Stimulated activated CD8-positive, alpha-beta memory T cell treated with anti-CD3 and anti-CD28 coated beads, Interleukin-12 subunit alpha, Interleukin-12 subunit beta, amount 100 ng/mL, for 24 hours (primary cell): ENCODE data around the gene ZNF367.

Experiments used
- DNase-seq: peaks from one replicate; pipeline ENCODE4 v3.0.0-alpha.2; 2020; ENCODE audit errors: extremely low read depth

Gene ZNF367

DNA sequence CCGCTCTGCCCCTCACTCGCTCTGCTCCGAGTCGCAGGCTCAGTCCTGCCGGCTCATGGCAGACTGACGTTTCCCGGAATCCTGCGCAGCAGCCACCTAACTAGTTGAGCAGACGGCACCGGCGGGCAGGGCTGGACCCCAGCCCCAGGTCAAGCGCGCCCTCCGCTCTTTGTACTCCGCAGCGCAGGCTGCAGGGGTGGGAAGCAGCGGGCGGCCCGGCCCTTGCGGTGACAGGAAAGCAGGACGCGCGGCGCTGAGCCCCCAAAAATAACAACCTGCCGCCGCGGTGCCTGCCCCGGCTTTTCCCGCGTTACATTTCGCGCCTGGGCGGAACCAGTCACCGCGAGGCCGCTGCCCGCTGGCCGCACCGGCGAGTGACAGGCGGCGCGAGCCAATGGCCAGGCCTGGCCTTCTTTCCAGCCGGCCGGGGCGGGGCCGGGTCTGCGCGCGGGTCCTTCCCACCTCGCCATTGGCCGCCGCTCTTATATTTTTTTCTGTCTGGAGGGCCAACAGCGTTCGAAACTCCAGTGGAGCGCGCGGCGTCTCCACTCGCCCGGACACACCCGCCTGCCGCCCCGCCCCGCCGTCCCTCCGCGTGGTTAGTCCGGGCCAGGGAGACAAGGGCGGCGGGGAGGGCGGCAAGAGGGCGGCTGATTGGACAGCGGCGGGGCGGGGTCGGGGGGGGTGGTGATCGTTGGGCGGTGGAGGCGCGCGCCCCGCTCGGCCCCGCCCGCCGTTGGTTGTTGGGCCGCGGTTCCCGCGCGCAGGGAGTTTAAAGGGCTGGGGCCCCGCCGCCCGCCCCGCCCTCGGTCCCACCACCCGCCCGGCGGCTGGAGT, at the start of gene ZNF367:
Gene ZNF367, minus strand, starts transcription at position 288 of the 837 bp plus-strand sequence. CDS start 338 bp downstream, outside the sequence.
- DNase-seq: peak; percentile 88

DNA sequence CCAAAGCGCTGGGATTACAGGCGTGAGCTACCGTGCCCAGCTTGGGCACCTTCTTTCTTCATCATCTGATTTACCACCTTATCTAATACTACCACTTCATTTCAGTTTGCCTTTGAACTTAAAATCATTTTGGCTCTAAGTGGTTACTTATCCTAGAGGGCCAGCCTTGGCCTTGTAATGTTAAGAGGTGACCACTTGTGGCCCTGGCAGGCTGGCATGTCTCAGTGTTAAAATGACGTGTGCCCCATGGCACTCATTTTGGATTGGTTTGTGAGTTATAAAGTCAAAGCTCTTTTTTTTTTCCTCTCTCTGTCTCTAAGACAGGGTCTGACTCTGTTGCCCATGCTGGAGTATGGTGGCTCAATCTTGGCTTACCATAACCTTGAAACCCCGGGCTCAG, 49.6 kb upstream of the ZNF367 start:
- no peak for DNase-seq

DNA sequence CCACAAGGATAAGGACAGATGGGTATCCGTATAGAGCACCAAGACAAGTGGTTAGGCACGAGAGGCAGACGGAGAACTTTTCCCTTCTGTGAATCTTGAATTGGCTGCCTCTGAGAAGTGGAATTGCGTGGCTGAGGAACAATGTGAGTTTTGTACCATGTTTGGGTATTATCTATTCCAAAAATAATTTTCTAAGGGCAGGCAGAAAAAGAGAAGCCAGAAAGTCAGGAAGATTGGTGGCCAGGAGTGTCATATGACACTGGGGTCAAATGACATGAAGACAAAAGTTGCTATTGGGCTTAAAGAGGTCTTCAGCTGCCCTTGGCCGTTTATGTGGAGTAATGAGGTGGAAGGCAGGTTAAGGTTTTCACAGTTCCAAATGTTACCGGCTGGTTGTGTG, 46.3 kb upstream of the ZNF367 start:
- no peak for DNase-seq

DNA sequence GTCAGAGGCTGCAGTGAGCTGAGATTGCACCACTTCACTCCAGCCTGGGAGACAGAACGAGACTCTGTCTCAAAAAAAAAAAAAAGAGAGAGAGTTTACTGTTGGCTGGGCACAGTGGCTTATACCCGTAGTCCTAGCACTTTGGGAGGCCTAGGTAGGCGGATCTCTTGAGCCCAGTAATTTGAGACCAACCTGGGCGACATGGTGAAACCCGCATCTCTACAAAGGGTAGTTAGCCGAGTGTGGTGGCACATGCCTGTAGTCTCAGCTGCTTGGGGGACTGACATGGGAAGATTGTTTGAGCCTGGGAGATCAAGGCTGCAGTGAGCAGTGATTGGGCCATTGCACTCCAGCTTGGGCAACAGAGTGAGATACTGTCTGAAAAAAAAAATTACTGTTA, 44.4 kb upstream of the ZNF367 start:
- DNase-seq: no peak

DNA sequence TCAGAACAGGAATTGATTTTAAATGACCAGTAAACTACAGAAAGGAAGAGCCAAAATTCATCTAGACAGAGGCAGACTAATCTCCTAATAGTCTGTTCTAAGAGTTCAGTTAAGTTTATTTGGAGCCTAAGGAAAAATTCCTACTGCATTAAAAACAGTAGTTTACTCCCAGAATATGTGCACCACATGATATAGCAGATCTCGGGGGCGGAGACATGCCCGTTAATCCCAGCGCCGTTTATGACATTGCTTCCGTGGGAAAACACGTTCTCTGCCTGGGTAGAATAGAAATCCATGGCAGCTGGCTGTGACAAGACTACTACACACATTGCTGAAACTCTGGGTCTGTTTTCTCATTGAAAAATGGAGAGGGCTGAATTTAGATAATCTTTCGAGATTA, 43.2 kb upstream of the ZNF367 start:
- no peak for DNase-seq

DNA sequence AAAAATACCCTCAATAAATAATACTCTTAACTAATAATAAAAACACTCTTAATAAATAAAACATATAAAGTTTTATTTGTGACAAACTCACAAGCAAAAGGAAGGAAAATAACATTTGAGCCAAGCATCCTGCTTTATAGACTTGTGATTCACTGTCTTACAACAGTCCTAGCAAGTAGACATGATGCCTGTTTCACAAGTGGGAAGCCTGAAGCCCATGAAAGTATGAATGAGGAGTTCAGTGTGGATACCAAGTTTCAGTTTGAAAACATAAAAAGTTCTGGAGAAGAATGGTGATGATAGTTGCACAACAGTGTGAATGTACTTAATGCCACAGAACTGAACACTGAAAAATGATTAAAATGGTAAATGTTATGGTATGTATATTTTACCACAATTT, 42.7 kb upstream of the ZNF367 start:
- DNase-seq: no peak

DNA sequence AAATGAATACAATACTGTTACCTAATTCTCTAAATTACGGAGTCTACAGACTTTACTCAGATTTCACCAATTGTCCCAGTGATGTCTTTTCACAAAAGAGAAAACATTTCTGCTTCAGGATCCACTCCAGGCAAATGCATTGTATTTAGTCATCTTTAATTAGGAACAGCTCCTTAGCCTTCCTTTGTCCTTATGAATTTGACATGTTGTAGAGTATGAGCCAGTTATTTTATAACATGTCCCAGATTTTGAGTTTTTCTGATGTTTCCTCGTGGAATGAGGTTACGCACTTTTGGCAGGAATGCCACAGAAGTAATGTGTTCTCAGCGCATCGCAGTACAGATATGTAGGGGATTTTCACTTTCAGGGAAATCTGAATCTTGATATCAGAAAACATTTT, 42.3 kb upstream of the ZNF367 start:
- no peak for DNase-seq

DNA sequence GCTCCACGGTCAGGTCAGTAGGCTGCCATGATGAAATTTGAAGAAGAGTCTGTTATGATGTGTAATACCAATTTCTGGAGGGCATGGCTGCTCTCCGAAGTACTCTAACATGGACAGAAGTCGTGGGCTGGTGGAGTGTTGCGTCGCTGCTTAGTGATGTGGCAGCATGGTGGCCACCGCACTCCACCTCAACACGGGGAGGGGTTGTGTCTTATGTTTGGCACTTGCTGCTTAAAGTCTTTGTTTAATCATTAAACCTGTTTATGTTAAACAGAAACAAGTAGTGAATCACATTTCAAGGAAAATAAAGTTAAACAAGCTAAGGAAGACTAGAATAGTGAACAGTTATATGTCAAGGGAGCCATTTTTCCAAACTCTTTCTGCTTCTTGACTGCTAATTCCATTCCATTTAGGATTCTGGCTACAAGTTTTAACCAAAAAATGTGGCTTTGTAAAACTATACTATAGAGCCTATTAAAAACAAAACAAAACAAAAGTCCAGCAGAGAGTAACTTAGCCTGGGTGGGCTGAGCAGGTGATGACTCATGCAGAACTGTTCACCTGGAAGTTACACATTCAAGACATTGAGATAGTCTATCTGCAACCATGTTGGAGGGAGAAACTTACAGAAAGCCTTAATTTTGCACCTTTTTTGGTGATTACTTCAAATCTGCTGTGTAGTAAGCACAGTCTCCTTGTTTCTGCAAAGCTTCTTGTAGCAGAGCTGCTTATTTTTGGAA, 41.3 kb upstream of the ZNF367 start:
- DNase-seq: no peak

DNA sequence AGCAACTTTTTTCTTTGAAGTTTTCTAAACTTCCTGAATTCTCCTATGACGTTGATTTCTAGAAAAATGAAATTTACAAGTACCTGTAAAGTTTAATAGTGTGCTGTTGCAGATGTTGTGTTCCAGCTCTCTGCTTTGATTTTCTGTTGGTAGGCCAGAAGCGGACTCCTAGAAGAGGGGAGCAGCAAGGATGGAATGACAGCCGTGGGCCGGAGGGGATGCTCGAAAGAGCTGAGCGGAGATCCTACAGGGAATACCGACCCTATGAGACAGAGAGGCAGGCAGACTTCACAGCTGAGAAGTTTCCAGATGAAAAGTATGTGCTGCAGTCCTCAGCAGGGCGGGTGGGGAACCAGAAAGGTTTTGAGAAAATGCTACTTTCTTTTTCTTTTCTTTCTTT, 40.1 kb upstream of the ZNF367 start:
- DNase-seq: no peak

DNA sequence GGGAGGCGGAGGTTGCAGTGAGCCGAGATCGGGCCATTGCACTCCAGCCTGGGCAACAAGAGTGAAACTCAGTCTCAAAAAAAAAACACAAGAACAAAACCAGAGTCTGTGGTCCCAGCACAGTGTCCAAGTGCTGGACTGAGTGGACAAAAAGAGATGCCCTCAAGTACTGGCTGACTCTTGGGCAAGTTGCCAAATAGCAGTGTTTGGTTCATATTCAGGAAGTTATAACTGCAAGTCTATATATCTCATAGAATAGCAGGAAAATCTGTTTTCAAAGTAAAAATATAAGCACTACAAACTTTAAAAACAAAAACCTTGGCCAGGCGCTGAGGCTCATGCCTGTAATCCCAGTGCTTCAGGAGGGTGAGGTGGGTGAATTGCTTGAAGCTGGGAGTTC, 39.1 kb upstream of the ZNF367 start:
- DNase-seq: no peak

DNA sequence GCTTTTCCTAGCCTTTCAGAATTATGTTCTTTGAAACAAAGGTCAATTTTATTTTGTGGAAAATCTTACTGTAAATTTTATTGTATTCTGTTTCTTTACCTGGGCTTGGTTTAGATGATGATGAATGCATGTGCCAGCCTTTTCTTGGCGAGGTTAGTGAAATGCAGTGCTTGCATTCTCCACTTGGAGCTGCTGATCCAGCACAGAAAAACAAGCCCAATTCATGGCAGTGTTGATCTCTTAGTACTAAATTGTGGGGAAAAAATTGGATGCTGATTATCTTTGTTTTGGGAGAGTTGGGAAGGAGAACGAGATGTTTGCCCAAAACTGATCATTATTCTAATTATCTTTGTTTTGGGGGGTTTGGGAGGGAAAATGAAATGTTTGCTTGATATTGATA, 35.5 kb upstream of the ZNF367 start:
- no peak for DNase-seq

DNA sequence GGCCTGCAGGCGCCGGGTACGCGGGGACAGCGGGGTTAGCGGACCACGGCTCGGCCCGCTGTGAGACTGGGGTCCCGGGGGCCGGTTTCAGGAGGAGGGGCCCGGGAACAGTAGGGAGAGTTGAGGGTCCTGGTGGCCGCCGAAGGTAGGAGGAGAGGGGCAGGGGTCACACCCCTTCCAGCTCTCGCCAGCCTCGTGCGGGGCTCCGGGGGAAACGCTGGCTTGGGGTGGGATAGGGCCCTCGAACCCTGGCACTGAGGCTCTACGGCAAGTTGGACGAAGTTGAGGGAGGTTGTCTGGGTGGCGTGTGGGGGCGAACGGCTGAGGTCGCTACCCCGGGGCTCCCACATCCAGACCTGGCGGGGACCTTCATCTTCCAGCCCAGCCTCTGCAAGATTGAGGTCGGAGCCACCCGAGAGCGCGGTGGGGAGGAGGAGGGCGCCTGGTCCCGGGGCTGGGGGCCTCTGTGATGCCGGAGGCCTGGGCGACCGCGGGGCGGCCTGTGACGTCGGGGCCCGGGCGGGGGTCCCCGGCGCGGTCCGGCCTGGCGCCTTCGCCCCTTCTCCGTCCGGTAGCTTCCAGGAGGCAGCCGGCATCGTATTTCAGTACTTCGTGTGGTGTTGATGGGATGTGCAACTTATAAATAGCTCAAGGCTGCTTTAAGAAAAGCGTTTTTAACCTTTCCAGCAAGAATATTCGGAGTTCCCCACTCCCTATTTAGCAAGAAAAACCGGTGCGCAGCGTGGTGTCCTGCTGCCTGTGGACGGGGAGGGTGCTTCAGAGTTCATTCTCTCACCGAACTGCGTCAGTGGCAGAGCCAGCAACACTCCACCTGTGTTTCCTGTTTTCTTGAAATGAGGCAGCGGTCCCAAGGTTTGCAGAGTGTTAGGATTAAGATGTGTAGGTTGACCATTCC, 32.7 kb upstream of the ZNF367 start:
- DNase-seq: no peak

DNA sequence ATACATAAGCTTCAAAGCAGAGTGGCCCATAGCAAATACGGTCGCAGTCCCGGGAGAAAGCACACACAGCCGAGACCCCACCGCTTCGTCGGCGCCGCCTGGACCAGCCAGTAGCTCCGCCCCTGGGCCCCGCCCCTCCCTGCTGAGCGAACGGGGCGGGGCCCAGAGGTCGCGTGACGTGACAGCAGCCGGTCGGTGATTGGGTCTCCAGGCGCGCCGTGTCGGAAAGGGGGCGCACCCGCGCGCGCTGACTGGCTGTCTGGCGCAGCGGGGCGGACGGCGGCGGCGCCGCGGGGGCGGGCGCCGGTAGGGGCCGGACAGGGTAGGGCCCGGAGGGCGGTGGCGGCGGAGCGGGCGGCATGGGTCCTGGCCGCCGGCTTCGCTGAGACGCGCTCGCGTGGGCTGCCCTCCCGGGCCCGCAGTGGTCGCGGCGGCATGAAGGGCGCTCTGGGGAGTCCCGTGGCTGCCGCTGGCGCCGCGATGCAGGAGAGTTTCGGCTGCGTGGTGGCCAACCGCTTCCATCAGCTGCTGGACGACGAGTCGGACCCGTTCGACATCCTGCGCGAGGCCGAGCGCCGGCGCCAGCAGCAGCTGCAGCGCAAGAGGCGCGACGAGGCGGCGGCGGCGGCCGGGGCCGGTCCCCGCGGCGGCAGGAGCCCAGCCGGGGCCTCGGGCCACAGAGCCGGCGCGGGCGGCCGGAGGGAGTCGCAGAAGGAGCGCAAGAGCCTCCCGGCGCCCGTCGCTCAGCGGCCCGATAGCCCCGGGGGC, 31.9 kb upstream of the ZNF367 start, which contains the start of gene HABP4:
Gene HABP4, plus strand, starts transcription at position 325 of the 768 bp plus-strand sequence. Its CDS starts 111 bp downstream, at position 436.
- DNase-seq: peak; percentile 87

DNA sequence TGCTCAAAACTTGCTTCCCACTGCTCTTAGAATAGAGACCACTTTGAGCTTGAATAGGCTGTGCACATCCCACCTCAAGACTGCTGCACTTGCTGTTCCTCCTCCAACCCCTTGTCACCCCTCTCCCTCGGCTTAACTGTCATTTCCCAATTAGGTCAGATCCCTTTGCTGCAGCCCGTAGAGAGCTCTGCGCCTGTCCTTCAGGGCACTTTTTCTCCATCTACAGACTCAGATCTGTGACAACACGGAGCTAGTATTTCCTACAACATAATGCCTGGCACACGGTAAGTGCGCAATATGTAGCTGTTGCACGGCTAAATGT, 31.3 kb upstream of the ZNF367 start:
- DNase-seq: no peak

DNA sequence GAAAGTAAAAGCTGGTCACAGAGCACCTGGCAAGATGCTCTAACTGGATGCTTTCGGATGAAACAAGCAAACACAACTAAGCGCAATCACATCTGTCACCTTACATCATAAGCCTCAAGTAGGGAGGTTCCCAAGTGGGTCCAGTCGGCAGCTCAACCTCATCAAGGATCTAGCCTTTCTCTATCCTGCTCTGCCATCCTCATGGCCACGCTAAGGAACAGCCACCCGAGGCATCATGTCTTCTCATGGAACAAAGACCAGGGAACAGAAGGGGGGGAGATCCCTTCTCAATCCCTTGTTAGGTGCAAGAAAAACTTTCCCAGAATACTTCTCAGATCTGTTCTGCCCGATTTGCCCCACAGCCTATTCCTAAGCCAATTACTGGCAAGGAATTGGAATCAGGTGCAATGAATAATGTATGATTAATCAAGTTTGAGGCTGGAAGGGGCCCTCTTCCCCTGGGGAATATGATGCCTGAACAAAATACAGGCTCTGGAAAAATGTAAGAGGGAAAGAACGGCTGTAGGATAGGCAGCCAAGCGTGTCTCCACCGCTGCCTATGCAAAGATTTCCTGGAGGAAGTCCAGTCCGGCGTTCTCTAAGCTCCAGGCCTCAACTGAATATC, 30.5 kb upstream of the ZNF367 start:
- no peak for DNase-seq

DNA sequence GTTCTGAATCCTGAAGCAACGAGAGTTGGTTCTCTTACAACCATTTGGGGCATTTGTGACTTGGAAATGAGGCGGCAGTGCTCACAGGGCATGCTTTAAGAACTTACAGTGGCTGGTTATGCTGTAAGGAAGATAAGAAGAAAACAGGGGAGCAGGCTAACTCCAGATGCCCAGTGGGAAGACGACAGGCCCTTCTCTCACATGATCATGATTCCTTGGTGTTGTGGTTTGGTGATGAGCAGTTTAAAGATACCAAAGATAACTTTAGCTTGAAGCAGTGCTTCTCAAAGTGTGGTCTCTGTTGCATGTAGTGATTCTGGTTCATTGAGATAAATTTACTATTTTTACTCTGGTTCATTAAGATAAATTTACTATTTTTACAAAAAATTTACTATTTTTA, 29.2 kb upstream of the ZNF367 start:
- no peak for DNase-seq

DNA sequence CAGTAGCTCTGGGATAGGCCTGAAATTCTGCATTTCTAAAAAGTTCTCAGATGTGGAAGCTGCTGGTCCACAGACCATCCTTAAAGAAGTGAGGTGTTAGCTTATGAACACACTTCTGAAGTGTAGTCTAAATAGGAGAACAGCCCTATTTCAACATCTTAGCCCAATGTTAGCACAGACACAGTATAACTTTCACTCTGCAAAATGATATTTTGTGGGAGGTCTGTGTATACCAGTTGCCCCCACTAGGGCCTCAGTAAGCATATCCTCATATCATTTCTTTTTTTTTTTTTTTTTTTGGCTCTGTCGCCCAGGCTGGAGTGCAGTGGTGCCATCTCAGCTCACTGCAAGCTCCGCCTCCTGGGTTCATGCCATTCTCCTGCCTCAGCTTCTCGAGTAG, 24.3 kb upstream of the ZNF367 start:
- no peak for DNase-seq

DNA sequence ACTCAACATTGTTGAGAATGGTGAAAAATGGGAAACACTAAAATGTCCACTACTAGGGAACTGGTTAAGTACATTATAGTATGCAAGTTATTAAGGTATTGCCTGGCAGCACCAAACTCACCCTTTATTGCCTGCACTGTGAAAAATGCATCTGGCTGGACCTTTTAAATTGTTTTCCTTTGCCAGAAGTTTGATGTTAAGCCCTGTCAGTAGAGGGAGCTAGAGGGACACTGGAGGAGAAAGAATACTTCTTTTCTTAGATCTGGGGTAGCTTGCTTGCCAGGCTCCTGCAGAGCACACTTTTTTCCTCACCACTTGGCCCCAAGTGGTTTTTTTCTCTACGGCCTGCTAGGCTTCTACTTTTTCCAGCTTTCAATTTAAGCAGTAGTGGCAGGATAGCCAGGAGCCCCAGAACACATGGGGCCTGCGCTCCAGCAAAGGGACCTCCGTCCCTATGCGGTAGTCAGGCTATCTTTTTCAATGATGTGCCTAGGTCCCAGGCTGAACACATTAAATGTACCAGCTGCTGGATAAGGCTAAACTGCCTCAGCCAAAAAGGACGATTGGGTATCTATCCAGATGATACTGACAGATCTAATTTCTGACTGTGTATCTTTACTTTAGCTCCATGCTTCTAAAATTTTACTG, 23.8 kb upstream of the ZNF367 start:
- DNase-seq: no peak

DNA sequence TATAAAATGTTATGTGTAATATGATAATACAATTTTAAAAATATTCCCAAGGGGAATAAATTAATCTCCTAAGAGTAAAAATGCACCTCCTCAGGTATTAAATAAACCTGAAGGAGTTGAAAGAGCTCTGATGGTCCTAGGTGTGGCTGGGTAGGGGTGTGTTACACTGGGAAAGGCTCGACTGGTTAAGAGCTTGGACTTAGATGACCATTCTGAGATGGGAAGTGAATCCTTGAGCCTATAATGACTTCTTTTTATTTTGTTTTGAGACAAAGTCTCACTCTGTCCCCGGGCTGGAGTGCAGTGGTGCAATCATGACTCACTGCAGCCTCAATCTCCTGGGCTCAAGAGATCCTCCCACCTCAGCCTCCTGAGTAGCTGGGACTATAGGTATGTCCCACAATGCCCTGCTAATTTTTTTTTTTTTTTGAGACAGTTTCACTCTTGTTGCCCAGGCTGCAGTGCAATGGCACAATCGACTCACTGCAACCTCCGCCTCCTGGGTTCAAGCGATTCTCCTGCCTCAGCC, 22.6 kb upstream of the ZNF367 start:
- DNase-seq: no peak

DNA sequence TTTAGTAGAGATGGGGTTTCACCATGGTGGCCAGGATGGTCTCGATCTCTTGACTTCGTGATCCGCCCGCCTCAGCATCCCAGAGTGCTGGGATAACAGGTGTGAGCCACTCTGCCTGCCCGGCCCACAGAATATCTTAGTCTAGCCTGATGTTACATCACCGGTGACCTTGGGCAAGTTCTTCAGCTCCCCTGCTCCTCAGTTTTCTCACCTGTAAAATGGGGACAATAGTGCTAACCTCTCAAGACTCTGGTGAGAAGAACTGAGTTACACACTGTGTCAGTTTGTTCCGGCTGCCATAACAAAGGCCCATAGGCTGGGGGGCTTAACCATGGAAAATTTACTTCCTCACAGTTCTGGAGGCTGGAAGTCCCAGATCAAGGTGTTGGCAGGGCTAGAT, 19.3 kb upstream of the ZNF367 start:
- DNase-seq: no peak
